ENCODE results near the gene ZNF775. TPM values are rescaled to one million over a fixed set of nuclear protein-coding genes. Genes with fewer than 3 reads are reported as not detected.

Gene ZNF775
- total and polyA plus RNA-seq, 2 of the 13 experiments (the other 11 are each of a cell fraction or from before 2014, with no cell fraction given) = 3.1 to 3.2 TPM

- TF ChIP-seq ZNF770 (CRISPR knock-in tag; IDR thresholded peaks at IDR 0.05) = no peak
- TF ChIP-seq ZBTB21 (CRISPR knock-in tag; IDR thresholded peaks at IDR 0.05) = no peak
- no peak for TF ChIP-seq SNAPC4 (CRISPR knock-in tag; IDR thresholded peaks at IDR 0.05)
- TF ChIP-seq ZNF788 (CRISPR knock-in tag; IDR thresholded peaks at IDR 0.05; ENCODE audit: borderline replicate concordance) = peak; percentile 57; the same call in 1 of the 2 replicates
- TF ChIP-seq ARNT2 (CRISPR knock-in tag; IDR thresholded peaks at IDR 0.05; ENCODE audit: low read depth) = no peak
- TF ChIP-seq SNAPC5 (CRISPR knock-in tag; IDR thresholded peaks at IDR 0.05; ENCODE audit: borderline replicate concordance) = no peak; the same call in 1 of the 2 replicates
- TF ChIP-seq ZBTB42 (CRISPR knock-in tag; IDR thresholded peaks at IDR 0.05) = no peak
- no peak for TF ChIP-seq XBP1 (CRISPR knock-in tag; IDR thresholded peaks at IDR 0.05)
- TF ChIP-seq ZNF709 (CRISPR knock-in tag; IDR thresholded peaks at IDR 0.05) = no peak
- 0 out of 2 replicates have a peak, but pooled peaks have one; percentile 59 for TF ChIP-seq MLX (CRISPR knock-in tag; IDR thresholded peaks at IDR 0.05)
- peak; percentile 61; the same call in 1 of the 2 replicates for TF ChIP-seq UBTF (CRISPR knock-in tag; IDR thresholded peaks at IDR 0.05)
- TF ChIP-seq KDM5B (CRISPR knock-in tag; IDR thresholded peaks at IDR 0.05; ENCODE audit: borderline replicate concordance) = 0 out of 2 replicates have a peak, but pooled peaks have one; percentile 15
- TF ChIP-seq ZFP91 (CRISPR knock-in tag; IDR thresholded peaks at IDR 0.05; ENCODE audit: borderline replicate concordance) = peak; percentile 37; the same call in 1 of the 2 replicates
- TF ChIP-seq MTA1 (CRISPR knock-in tag; IDR thresholded peaks at IDR 0.05; ENCODE audit: borderline replicate concordance) = no peak; the same call in none of the 2 replicates
- TF ChIP-seq ZNF616 (CRISPR knock-in tag; IDR thresholded peaks at IDR 0.05; ENCODE audit: low read depth) = no peak
These were observed 36.3 kb downstream of the ZNF775 start (continued) for GRCh38 chr7:150415161-150416153.
